ENCODE data around the gene FASTKD1. TPM values are rescaled to one million over a fixed set of nuclear protein-coding genes. Genes with fewer than 3 reads are reported as not detected.
"Not testable (repeated sequence)": the region's sequence is repeated elsewhere in the genome, so short reads cannot be mapped to it uniquely, and the experiment has no call there.

The FASTKD1 gene
- total and polyA plus RNA-seq, 10 of the 15 experiments (the other 5 are each of a cell fraction or from before 2014, with no cell fraction given): 45.6 to 76.1 (median 63.4) TPM

GRCh38 chr2:169582552-169583266, 9.0 kb upstream of the FASTKD1 start:
- H3K9ac ChIP-seq (ENCODE audit: control insufficient read depth, insufficient read depth, low read length); H3K9me3 ChIP-seq (replicated peaks; ENCODE audit: control insufficient read depth, insufficient read depth, low read length); H3K4me1 ChIP-seq (ENCODE audit: control insufficient read depth, insufficient read depth, low read length); H4K20me1 ChIP-seq (ENCODE audit: control insufficient read depth, insufficient read depth); FAIRE-seq; H3K4me3 ChIP-seq; H3K27ac ChIP-seq (ENCODE audit: control insufficient read depth, insufficient read depth); in situ Hi-C loops (cut with MboI); H3K36me3 ChIP-seq (ENCODE audit: control insufficient read depth in 2 of 2, insufficient read depth in 2 of 2, low read length in 1 of 2); intact Hi-C loops (cut with micrococcal nuclease; ENCODE audit: unreplicated experiment); RAD21 ChIA-PET (ENCODE audit: unreplicated experiment); ATAC-seq; H2AFZ ChIP-seq (ENCODE audit: control insufficient read depth, low read depth, low read length); H3K27me3 ChIP-seq (replicated peaks in 1 of 2; ENCODE audit: control insufficient read depth in 2 of 2, insufficient read depth in 2 of 2, low read length in 1 of 2); H3K4me2 ChIP-seq (ENCODE audit: control insufficient read depth, insufficient read depth); BruUV-seq (replicated peaks); DNase-seq (ENCODE audit: low read depth, low spot score): not testable (repeated sequence)
- H3K79me2 ChIP-seq (ENCODE audit: control insufficient read depth, insufficient read depth, low read length): peaks cover 33% of the 10 kb centered on the region
- ChIA-PET POLR2A (interaction anchor here (0.6 to 2.6 kb wide), 2 partner anchors 11 to 63 kb away, joined by 3 to 25 read pairs; partner anchors contain the start of gene FASTKD1), CTCF (interaction anchor here (2.7 kb wide), 1 partner anchor 9 kb away, joined by 17 read pairs; the partner anchor contains the start of gene FASTKD1), SMC1A (ENCODE audit: uncharacterized antibody, unreplicated experiment) (interaction anchor here (3.0 kb wide), 1 partner anchor 10 kb away, joined by 26 read pairs; the partner anchor contains the start of gene FASTKD1)
- WGBS (ENCODE audit: insufficient coverage, insufficient replicate concordance, low lambda C conversion rate, missing lambda C conversion rate): 66% methylated on average over 10 of the region's 10 CpGs

GRCh38 chr2:169579044-169579443, 5.4 kb upstream of the FASTKD1 start:
- ATAC-seq (no peak), FAIRE-seq (no peak), DNase-seq (ENCODE audit: low read depth, low spot score) (no peak)
- Histone ChIP-seq H3K9me3 (replicated peaks; ENCODE audit: control insufficient read depth, insufficient read depth, low read length) (no peaks in the 10 kb centered on the region; the same call in 2 of the 3 replicates), H3K79me2 (ENCODE audit: control insufficient read depth, insufficient read depth, low read length) (no peaks in the 10 kb centered on the region; the same call in 1 of the 2 replicates), H3K27me3 (replicated peaks in 1 of 2; ENCODE audit: control insufficient read depth in 2 of 2, insufficient read depth in 2 of 2, low read length in 1 of 2) (no peaks in the 10 kb centered on the region), H2AFZ (ENCODE audit: control insufficient read depth, low read depth, low read length) (no peak overlapping the region), H3K36me3 (ENCODE audit: control insufficient read depth in 2 of 2, insufficient read depth in 2 of 2, low read length in 1 of 2) (no peaks in the 10 kb centered on the region), H4K20me1 (ENCODE audit: control insufficient read depth, insufficient read depth) (no peaks in the 10 kb centered on the region), H3K27ac (ENCODE audit: control insufficient read depth, insufficient read depth) (no peak overlapping the region), H3K9ac (ENCODE audit: control insufficient read depth, insufficient read depth, low read length) (no peak overlapping the region), H3K4me1 (ENCODE audit: control insufficient read depth, insufficient read depth, low read length) (no peaks in the 10 kb centered on the region), H3K4me3 (no peak overlapping the region), H3K4me2 (ENCODE audit: control insufficient read depth, insufficient read depth) (no peak overlapping the region)
- no TSS peak for BruUV-seq (replicated peaks)
- in situ Hi-C loops (cut with MboI): no loop called here
- intact Hi-C loops (cut with micrococcal nuclease; ENCODE audit: unreplicated experiment): no loop called here
- CTCF ChIA-PET: no interaction called here
- SMC1A ChIA-PET (ENCODE audit: uncharacterized antibody, unreplicated experiment): interaction anchor here (0.7 kb wide), 1 partner anchor 141 kb away, joined by 3 read pairs; no protein-coding TSS in a partner anchor
- WGBS (ENCODE audit: insufficient coverage, insufficient replicate concordance, low lambda C conversion rate, missing lambda C conversion rate): 40% methylated on average over 6 of the region's 6 CpGs
- RAD21 ChIA-PET (ENCODE audit: unreplicated experiment): no interaction called here
- POLR2A ChIA-PET: no interaction called here
- no peak for TF ChIP-seq BRCA1 (IDR thresholded peaks at IDR 0.05; ENCODE audit: low read depth, low read length)
- no peak for TF ChIP-seq NFYB (IDR thresholded peaks at IDR 0.05; ENCODE audit: insufficient read depth, low read depth, low read length)
- no peak for TF ChIP-seq BHLHE40 (IDR thresholded peaks at IDR 0.05; ENCODE audit: borderline replicate concordance in 1 of 2, low read depth in 2 of 2, low read length in 1 of 2)
- no peak for TF ChIP-seq SUPT20H (IDR thresholded peaks at IDR 0.05; ENCODE audit: borderline replicate concordance, control insufficient read depth, low read depth, low read length)
- TF ChIP-seq ZNF592 (IDR thresholded peaks at IDR 0.05): no peak
- TF ChIP-seq ESRRA (IDR thresholded peaks at IDR 0.05; ENCODE audit: low read length): no peak
- no peak for TF ChIP-seq RAD51 (IDR thresholded peaks at IDR 0.05)
- no peak for TF ChIP-seq ZNF207 (IDR thresholded peaks at IDR 0.05; ENCODE audit: borderline replicate concordance)
- no peak for TF ChIP-seq IKZF1 (conservative IDR thresholded peaks at IDR 0.05)
- no peak for TF ChIP-seq ZSCAN29 (IDR thresholded peaks at IDR 0.05)
- no peak for TF ChIP-seq SIN3A (IDR thresholded peaks at IDR 0.05; ENCODE audit: low read depth, low read length)
- no peak for TF ChIP-seq TCF12 (IDR thresholded peaks at IDR 0.05; ENCODE audit: low read depth, low read length)
- no peak for TF ChIP-seq RB1 (IDR thresholded peaks at IDR 0.05; ENCODE audit: borderline replicate concordance)

Measured in GM12878 (cell line).